ENCODE data around the gene SNPH.
"Not testable (repeated sequence)": the region's sequence is repeated elsewhere in the genome, so short reads cannot be mapped to it uniquely, and the experiment has no call there.

Gene SNPH

DNA sequence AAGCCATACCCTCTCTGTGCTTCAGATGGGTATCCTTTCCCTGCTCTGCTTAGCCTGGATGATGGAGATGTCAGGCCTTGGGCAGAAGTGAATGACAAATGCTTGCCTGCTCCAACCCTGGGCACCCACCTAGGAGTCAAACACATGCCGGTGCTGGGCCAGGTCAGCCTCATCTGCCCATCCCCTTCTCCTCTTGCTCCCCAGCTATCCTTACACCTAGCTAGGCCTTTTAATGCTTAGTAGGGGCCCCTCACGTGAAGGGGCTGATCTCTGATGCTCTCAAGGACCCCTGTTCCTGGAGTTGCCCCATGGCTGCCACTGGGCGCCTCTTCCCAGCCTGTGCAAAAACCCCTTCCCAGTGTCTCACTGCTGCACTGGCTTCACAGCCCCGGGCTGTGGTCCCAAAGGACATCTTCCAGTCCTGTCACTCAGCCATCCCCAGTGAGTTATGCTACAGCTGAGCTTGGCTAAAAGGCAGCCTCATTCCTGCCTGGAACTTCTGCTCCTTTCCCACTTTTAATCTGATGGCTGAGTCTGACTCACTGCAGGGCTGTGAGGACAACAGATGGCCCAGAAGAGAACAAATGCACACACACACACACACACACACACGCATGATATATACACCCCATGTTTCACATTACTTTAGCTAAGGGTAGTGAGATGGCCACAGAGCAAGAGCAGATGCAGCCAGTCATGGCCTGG lies 75.6 kb downstream of the SNPH start:
- DNase-seq: no peak

DNA sequence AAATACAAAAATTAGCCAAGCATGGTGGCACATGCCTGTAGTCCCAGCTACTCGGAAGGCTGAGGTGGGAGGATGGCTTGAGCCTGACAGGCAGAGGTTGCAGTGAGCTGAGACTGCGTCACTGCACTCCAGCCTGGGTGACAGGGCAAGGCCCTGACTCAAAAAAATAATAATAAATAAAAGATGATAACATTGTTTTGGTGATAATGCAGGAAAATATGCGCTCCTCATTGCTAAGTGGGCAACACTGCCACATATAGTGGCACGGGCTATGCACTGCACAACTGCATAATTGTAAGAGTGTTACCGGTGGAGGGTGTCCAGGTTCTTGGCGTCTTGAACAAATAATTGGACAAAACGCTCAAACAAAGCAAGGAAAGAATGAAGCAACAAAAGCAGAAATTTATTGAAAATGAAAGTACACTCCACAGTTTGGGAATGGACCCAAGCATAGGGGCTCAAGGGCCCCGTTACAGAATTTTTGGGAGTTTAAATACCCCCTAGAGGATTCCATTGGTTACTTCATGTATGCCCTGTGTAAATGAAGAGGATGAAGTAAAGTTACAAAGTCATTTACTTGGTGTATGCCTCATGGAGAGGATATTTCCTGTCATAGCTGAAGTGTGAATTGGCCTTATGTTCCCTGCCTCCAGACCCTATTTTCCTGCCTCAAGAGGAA lies 77.5 kb downstream of the SNPH start:
- not testable (repeated sequence) for DNase-seq

DNA sequence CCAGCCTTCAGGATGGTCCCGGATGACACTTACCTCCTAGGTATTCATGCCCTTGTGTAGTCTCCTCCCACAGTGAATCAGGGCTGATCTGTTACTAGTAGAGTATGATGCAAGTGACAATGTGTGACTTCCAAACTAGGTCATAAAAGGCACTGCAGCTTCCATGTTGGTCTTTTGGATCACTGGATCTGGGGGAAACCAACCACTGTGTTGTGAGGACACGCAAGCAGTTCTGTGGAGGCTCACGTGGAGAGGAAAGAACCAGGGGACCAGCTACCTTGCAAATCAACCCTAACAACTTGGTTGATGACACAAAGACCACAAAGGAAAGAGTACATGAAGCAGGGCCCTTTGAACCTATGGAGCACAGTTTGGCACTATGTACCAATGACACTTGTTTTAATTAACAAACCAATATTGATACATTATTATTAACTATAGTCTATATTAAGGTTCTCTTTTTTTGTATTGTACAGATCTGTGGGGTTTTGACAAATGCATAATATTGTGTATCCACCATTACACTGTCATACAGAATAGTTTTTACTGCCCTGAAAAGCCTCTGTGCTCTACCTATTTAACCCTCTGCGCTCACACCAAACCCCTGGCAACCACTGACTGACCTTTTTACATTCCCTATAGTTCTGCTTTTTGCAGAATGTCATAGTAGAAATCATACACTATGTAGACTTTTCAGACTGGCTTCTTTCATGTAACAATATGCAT lies 79.1 kb downstream of the SNPH start:
- peak in 1 of 2 donors; percentile 13 for DNase-seq

DNA sequence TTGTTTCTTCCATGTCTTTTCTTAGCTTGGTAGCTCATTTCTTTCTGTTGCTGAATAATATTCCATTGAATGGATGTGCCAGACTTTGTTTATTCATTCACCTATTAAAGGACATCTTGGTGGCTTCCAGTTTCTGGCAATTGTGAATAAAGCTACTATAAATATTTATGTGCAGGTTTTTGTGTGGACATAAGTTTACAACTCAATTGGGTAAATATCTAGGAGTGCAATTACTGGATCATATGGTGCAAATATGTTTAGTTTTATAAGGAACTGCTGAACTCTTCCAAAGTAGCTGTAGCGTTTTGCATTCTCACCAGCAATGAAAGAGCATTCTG lies 79.6 kb downstream of the SNPH start:
- DNase-seq: no peak

DNA sequence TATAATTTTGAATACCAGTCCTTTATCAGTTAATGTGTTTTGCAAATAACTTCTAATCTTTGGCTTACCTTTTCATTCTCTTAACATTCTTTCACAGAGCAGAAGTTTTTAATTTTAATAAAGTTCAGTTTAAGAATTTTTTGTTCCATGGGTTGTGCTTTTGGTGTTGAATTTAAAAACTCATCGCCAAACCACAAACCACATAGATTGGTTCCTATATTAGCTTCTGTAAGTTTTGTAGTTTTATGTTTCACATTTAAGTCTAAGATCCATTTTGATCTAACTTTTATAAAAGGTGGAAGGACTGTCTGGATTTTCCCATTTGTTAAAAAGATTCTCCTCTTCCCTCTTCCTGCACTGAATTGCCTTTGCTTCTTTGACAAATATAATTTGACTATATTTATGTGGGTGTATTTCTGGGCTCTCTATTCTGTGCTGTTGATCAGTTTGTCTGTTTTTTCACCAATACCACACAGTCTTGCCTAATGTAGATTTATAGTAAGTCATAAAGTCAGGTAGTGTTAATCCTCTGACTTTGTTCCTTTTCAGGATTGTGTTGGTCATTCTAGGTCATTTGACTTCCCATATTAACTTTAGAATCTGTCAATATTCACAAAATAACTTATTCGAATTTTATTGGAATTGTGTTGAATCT lies 80.3 kb downstream of the SNPH start:
- DNase-seq: no peak

DNA sequence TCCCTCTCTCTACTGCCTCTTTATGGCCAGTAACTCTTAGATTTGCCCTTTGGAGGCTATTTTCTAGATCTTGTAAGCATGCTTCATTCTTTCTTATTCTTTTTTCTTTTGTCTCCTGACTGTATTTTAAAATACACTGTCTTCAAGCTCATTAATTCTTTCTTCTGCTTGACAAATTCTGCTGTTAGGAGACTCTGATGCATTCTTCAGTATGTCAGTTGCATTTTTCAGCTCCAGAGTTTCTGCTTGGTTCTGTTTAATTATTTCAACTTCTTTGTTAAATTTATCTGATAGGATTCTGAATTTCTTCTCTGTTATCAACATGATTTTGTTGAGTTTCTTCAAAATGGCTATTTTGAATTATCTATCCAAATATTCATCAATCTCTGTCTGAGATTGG lies 87.9 kb downstream of the SNPH start:
- DNase-seq: no peak

DNA sequence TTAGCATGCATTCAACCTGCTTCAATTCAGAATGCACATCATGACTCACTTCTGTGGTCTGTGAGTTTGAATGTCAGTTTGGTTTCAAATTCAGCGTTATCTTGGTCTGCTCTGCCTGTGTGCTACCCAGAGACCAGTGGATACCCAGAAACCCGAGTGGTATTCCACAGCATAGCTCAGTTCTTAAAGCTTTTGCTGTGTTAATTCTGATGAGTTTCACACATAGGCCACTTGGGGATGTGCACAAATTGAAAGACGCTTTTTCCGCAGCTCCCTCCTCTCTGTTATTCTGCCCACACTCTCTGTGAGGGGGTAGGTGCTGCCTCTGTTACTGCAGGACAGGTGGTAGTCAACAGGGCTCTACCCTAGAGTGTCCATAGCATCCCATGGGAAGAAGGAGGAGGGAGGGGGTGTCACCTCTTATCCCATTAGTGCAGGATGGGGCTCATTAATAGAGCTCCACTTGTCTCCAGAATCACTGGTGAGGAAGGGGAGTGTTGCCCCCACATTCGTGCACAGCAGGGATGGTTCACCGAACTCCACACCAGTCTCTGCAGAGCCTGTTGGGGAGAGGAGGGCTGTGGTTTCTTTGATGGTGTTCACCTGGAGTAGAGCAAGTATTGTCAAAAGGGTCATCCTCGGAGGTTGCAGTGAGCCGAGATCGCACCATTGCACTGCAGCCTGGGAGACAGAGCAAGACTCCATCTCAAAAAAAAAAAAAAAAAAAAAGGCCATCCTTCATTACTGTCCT lies 92.0 kb downstream of the SNPH start:
- DNase-seq: peak; percentile 30 to 40
